ENCODE results near the gene UNCX.
"Not testable (repeated sequence)": the region's sequence is repeated elsewhere in the genome, so short reads cannot be mapped to it uniquely, and the experiment has no call there.

The UNCX gene

GRCh38 chr7:1259621-1260243 lies 27.1 kb downstream of the UNCX start:
- no peak for DNase-seq

DNA sequence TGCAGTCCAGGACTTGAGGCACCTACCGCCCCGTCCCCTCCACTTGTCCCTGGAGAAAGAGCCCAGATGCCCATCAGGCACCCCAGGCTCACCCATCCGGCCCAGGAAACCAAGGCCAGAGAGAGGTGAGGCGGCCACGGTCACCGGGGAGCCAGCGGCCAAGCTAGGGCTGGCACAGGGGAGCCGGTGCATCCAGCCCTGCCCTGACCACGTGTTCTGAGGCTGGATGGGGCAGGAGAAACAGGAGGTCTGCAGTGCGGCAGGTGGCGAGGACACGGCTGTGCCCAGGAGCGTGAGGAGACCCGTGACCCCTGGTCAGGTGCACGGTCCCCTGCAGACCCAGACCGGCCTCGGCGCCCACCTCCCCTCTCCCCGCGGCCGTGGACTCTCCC lies 27.6 kb downstream of the UNCX start:
- DNase-seq, result no peak

- DNase-seq, result not testable (repeated sequence)
Measured at GRCh38 chr7:1261036-1261435, 28.4 kb downstream of the UNCX start.

- DNase-seq, result no peak
Measured at GRCh38 chr7:1262441-1262840, 29.8 kb downstream of the UNCX start.

- DNase-seq, result no peak
Measured at GRCh38 chr7:1263391-1263951, 30.8 kb downstream of the UNCX start.

DNA sequence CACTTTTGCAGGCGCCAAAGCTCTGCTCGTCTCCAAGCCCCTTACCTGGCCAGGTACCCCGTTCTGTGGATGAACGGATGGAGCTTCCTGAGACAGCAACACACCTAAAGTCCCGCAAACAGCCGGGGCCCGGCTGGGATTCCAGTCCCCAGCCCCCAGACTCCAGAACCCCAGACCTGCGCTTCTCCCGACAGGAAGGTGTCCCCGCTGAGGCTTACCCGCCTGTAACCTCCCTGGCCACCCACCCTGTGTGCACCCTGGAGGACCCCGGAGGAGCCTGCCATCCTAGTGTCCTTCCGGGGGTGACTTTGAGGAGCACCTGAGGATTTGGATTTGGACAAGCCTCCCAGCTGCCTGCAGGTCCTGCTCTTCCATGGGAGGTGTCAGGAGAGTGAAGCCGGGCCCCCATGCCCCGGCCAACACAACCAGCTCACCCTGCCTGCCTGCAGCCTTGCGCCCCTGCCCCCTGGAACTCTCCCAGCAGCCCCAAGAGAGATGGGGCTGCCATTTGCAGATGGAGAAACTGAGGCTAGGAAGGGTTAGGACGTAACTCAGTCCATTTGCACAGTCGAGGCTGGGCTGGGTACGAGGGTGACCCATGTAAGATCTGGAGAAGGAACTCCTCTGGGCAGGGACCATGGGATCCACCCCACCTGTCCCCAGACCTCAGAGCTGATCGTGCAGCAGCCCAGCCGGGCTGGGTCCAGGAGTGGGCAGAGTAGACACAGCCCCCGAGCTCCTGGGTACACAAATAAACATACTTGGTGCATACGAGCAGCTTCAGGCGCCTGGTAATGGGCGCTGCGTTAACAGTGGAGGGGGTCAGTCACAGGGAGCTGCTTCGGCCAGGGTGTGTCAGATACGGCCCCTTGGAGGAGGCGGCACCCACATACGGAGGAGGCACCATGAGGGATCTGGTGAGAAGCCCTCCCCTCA lies 31.9 kb downstream of the UNCX start:
- DNase-seq, result no peak

- DNase-seq, result no peak
Measured at GRCh38 chr7:1267016-1267900, 34.6 kb downstream of the UNCX start.

DNA sequence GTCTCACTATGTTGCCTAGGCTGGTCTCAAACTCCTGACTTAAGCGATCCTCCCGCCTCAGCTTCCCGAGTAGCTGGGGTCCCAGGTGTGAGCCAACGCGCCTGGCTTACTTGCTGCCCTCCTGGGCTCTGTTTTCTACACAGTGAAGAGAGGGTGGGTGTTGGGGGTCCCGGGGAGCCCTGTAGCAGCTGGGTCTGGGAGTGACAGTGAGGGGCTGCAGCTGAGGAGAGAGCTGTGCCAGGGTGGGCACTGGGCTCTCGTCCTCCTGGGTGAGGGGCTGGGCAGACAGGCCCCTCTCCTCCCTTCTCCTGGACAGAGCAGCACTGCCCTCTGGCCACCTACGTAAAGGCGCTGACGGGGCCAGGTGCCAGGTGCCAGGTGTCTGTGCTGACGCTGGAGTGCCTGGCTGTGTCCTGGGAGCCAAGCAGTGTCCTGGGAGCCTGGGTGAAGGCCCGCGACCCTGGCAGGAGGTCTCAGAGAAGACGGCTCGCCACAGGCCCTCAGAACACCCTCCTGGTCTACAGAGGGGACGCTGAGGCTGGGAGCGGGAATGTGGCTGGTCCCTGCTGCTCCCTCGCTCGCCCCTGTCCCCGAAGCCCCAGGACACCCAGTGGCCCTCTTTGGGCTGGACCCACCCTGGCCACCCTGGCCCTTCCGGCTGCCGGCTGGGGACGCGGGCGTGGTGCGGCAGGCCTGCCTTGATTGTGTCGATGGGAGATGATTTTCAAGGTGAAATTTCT lies 35.6 kb downstream of the UNCX start:
- DNase-seq, result no peak

GRCh38 chr7:1268866-1269265 lies 36.2 kb downstream of the UNCX start:
- DNase-seq, result peak; percentile 21 to 28

DNA sequence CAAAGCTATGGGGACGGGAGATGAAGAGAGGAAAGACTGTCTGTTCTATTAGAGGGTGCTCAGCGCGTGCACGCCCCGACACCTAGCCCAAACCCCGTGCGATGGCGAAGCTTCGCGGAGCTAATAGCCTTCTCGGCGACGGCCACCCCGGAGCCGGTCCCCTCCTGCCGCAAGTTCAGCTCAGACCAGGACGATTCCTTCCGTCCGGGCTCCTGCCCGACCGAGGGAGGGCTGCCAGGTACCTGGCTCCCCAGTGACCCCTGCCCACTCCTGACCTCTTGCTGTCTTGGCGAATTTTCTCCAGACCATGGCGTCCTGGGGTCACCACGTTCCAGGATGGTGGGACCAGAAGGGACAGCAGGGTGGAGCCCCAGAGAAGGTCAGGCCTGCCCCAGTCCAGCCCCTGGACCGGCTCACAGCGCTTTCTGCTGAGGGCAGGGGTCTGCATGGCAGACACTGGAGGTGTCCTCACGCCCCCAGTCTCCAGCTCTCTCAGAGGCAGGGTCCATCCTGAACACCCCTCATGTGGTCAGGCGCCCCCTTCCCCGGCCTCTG lies 36.7 kb downstream of the UNCX start:
- DNase-seq, result no peak

GRCh38 chr7:1270181-1270580 lies 37.5 kb downstream of the UNCX start:
- no peak for DNase-seq

GRCh38 chr7:1271046-1271445 lies 38.4 kb downstream of the UNCX start:
- DNase-seq, result no peak

DNA sequence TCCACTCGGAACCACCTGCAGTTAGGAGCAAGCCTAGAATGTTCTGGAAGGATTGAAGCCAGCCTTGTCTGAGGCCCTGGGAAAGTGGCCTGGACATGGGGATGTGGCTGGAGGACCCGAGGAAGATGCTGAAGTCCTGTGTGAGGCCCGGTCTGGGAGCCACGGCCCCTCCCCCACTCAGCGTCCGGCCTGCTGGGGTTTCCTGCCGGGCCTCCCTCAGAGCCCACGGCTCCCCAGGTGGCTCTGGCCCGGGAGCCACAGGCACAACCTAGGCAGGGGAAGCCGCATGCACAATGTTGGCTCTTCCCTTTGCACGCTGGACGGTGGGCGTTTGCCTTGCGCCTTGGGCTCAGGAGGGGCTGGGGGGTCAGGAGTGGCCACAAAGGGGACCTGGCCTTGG lies 39.0 kb downstream of the UNCX start:
- DNase-seq, result no peak

- not testable (repeated sequence) for DNase-seq
Measured at GRCh38 chr7:1272136-1272535, 39.5 kb downstream of the UNCX start.

GRCh38 chr7:1274121-1274875 lies 41.6 kb downstream of the UNCX start:
- no peak for DNase-seq

- DNase-seq, result no peak
Measured at GRCh38 chr7:1274876-1275375, 42.3 kb downstream of the UNCX start.

- DNase-seq, result peak; percentile 25 to 44
Measured at GRCh38 chr7:1275451-1276381, 43.0 kb downstream of the UNCX start.

DNA sequence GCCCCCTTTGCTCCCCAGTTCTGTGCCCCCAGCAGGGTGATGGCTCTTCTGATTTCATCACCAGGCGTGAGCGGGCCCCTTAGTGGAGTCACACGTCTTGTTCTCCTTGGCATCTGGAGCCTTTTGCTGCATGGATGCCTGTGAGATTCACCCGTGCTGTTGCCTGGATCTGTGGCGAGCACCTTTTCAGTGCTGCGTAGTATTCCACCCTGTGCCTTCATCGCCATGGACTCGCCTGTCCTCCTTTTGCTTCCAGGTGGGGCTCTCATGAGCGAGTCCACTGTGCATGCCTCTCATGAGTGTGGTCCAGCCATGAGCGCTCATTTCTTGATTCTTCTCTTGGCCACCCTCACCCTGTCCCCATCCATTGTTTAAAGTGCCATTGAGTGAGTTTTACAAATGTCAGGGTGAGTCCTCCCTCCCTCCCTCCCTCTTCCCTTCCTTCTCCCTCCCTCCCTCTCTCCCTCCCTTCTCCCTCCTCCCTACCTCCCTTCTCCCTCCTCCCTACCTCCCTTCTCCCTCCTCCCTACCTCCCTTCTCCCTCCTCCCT lies 44.0 kb downstream of the UNCX start:
- DNase-seq, result no peak

- no peak for DNase-seq
Measured at GRCh38 chr7:1278543-1278942, 45.9 kb downstream of the UNCX start.

Measured in NCI-H2081 (cell line).